HL-60 (cell line): ENCODE measurements around the gene SYK.

Experiments used
- POLR2AphosphoS5 ChIP-seq: IDR thresholded peaks from 2 replicates; pipeline ENCODE4 v1.6.1; 2012; ENCODE audit warnings: low read depth
- TF ChIP-seq, protein P1 (sequence below): IDR thresholded peaks from one replicate; pipeline ENCODE4 v1.5.1; 2011; ENCODE audit warnings: low read length, control low read depth, inconsistent platforms; ENCODE audit not compliant: insufficient read depth

DNA sequence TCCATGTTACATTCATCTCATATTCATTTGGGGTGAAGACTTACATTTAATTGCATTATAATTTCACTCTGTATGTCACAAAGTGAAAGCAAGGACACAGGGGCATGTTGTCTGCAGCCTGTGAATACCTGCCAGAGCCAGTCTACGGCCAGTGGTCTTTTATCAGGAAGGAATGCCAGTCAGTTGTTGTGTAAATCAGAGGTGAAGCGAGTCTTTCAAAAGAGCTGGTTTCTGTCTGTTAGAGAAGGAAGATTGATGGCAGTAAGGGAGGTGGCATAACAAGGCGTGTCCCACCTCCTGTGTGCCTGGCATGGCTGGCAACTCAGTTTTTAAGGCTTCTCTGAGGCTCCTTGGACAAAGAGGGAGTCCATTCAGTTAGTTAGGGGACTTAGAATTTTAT, 18.1 kb upstream of the SYK start:
- TF ChIP-seq, protein P1, sequence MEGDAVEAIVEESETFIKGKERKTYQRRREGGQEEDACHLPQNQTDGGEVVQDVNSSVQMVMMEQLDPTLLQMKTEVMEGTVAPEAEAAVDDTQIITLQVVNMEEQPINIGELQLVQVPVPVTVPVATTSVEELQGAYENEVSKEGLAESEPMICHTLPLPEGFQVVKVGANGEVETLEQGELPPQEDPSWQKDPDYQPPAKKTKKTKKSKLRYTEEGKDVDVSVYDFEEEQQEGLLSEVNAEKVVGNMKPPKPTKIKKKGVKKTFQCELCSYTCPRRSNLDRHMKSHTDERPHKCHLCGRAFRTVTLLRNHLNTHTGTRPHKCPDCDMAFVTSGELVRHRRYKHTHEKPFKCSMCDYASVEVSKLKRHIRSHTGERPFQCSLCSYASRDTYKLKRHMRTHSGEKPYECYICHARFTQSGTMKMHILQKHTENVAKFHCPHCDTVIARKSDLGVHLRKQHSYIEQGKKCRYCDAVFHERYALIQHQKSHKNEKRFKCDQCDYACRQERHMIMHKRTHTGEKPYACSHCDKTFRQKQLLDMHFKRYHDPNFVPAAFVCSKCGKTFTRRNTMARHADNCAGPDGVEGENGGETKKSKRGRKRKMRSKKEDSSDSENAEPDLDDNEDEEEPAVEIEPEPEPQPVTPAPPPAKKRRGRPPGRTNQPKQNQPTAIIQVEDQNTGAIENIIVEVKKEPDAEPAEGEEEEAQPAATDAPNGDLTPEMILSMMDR: no peak
- TF ChIP-seq POLR2AphosphoS5: no peak
